Progenitor cell of endocrine pancreas (in vitro differentiated cells): ENCODE data around the gene RAD51B. TPM values are rescaled to one million over a fixed set of nuclear protein-coding genes. Genes with fewer than 3 reads are reported as not detected.

Experiments used
- DNase-seq: peaks from one replicate; pipeline ENCODE4 v3.0.0; 2021; ENCODE audit warnings: low spot score; ENCODE audit not compliant: unreplicated experiment
- H3K27ac Mint-ChIP-seq: 2 replicates; pipeline ENCODE4 v1.8.0; 2021; ENCODE audit warnings: mild to moderate bottlenecking, moderate library complexity, mixed read lengths
- H3K27me3 Mint-ChIP-seq: 2 replicates; pipeline ENCODE4 v1.8.0; 2021; ENCODE audit warnings: mixed read lengths
- H3K36me3 Mint-ChIP-seq: 2 replicates; pipeline ENCODE4 v1.8.0; 2022; ENCODE audit warnings: mixed read lengths; ENCODE audit not compliant: insufficient read depth
- H3K4me1 Mint-ChIP-seq: 2 replicates; pipeline ENCODE4 v1.8.0; 2021; ENCODE audit warnings: low read depth, mixed read lengths
- H3K4me3 Mint-ChIP-seq: 2 replicates; pipeline ENCODE4 v1.8.0; 2021; ENCODE audit warnings: low read depth, mild to moderate bottlenecking, moderate library complexity, mixed read lengths
- H3K9me3 Mint-ChIP-seq: 2 replicates; pipeline ENCODE4 v1.8.0; 2021; ENCODE audit warnings: low read depth, mixed read lengths
- total RNA-seq: library from RNA; stranded (reverse); gene quantifications from 2 replicates; pipeline ENCODE4 v1.2.1, GENCODE V29; 2021
- TF ChIP-seq, protein P1 (sequence below): fragments of 200-600 bp; sonication (generic); IDR thresholded peaks from one replicate; pipeline ENCODE4 v1.5.0; 2021; ENCODE audit warnings: antibody characterized with exemption, mild to moderate bottlenecking; ENCODE audit not compliant: unreplicated experiment

The RAD51B gene
- total RNA-seq, 1 donor from 2014 or later, result 24.7 TPM

- H3K36me3 Mint-ChIP-seq, result peaks cover 22% of the 10 kb centered on the region
- TF ChIP-seq, protein P1, sequence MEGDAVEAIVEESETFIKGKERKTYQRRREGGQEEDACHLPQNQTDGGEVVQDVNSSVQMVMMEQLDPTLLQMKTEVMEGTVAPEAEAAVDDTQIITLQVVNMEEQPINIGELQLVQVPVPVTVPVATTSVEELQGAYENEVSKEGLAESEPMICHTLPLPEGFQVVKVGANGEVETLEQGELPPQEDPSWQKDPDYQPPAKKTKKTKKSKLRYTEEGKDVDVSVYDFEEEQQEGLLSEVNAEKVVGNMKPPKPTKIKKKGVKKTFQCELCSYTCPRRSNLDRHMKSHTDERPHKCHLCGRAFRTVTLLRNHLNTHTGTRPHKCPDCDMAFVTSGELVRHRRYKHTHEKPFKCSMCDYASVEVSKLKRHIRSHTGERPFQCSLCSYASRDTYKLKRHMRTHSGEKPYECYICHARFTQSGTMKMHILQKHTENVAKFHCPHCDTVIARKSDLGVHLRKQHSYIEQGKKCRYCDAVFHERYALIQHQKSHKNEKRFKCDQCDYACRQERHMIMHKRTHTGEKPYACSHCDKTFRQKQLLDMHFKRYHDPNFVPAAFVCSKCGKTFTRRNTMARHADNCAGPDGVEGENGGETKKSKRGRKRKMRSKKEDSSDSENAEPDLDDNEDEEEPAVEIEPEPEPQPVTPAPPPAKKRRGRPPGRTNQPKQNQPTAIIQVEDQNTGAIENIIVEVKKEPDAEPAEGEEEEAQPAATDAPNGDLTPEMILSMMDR, result no peak
- H3K4me1 Mint-ChIP-seq, result peaks cover 16% of the 10 kb centered on the region
- DNase-seq, result no peak
- peak overlapping the region; percentile 90 for H3K27ac Mint-ChIP-seq
- H3K27me3 Mint-ChIP-seq, result no peaks in the 10 kb centered on the region
- H3K9me3 Mint-ChIP-seq, result peaks cover 22% of the 10 kb centered on the region
- H3K4me3 Mint-ChIP-seq, result peak overlapping the region; percentile 12
Measured at GRCh38 chr14:68210729-68211299, 391.2 kb downstream of the RAD51B start.

DNA sequence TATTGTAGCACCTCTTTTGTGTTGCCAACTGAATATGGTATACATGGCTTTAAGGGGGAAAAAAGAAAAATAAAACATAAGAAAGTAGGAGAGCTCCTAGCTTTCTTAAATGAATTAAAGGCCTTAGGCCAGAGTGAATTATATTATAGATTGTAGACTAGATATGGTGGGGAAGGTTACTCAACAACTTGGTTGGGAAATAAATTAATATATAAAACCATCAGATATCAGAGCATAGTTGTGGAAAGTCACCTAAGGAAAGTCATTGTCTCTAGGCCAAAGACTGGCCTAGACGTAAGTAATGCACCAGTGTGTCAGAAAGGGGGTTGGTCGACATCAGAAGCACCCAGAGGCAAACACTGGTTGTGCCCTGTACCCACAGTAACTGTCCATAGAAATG is 391.8 kb downstream of the RAD51B start:
- Mint-ChIP-seq H3K36me3 (peaks cover 20% of the 10 kb centered on the region), H3K4me1 (peaks cover 22% of the 10 kb centered on the region), H3K27me3 (no peaks in the 10 kb centered on the region), H3K4me3 (no peak overlapping the region), H3K27ac (peak overlapping the region; percentile 90), H3K9me3 (peaks cover 17% of the 10 kb centered on the region)
- TF ChIP-seq, protein P1, result no peak
- no peak for DNase-seq

DNA sequence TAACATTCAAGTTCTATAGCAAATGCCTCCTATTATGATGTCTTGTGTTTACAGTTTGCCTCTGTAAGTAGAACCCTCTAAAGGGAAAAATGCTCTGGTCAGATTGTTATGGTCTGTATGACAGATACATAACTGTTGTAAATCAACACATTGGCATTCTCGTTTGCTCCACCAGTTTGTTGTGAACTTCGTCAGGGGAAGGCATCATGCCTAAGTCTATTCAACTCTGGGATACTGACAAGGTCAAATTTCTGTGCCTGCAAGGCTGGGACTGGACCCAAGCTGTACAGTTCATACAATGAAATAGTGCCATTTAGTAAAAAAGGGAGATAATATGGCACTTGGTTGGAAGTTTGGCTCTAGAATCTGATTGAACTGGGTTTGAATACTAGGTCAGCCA is 392.3 kb downstream of the RAD51B start:
- H3K4me1 Mint-ChIP-seq, result peaks cover 25% of the 10 kb centered on the region
- no peaks in the 10 kb centered on the region for H3K27me3 Mint-ChIP-seq

GRCh38 chr14:68212361-68212760 is 392.8 kb downstream of the RAD51B start:
- Mint-ChIP-seq H3K9me3 (peaks cover 14% of the 10 kb centered on the region), H3K27ac (no peak overlapping the region), H3K27me3 (no peaks in the 10 kb centered on the region), H3K36me3 (peaks cover 17% of the 10 kb centered on the region), H3K4me1 (peaks cover 29% of the 10 kb centered on the region), H3K4me3 (no peak overlapping the region)
- no peak for DNase-seq
- TF ChIP-seq, protein P1, result no peak

More for the DNA sequence above, 392.3 kb downstream of the RAD51B start:
- TF ChIP-seq, protein P1, result no peak
- Mint-ChIP-seq H3K4me3 (no peak overlapping the region), H3K9me3 (peaks cover 16% of the 10 kb centered on the region), H3K36me3 (peaks cover 19% of the 10 kb centered on the region), H3K27ac (no peak overlapping the region)
- no peak for DNase-seq

- no peak for DNase-seq
- Mint-ChIP-seq H3K27me3 (no peaks in the 10 kb centered on the region), H3K4me1 (peaks cover 28% of the 10 kb centered on the region), H3K27ac (no peak overlapping the region), H3K9me3 (peaks cover 12% of the 10 kb centered on the region), H3K36me3 (peaks cover 16% of the 10 kb centered on the region), H3K4me3 (no peak overlapping the region)
- TF ChIP-seq, protein P1, result no peak
Measured at GRCh38 chr14:68214431-68214830, 394.9 kb downstream of the RAD51B start.
